ENCODE measurements around the gene CSNK1A1L. TPM values are rescaled to one million over a fixed set of nuclear protein-coding genes. Genes with fewer than 3 reads are reported as not detected.
"Not testable (repeated sequence)": the region's sequence is repeated elsewhere in the genome, so short reads cannot be mapped to it uniquely, and the experiment has no call there.

The CSNK1A1L gene
- total RNA-seq, 1 experiment from 2014 or later, result not detected

DNA sequence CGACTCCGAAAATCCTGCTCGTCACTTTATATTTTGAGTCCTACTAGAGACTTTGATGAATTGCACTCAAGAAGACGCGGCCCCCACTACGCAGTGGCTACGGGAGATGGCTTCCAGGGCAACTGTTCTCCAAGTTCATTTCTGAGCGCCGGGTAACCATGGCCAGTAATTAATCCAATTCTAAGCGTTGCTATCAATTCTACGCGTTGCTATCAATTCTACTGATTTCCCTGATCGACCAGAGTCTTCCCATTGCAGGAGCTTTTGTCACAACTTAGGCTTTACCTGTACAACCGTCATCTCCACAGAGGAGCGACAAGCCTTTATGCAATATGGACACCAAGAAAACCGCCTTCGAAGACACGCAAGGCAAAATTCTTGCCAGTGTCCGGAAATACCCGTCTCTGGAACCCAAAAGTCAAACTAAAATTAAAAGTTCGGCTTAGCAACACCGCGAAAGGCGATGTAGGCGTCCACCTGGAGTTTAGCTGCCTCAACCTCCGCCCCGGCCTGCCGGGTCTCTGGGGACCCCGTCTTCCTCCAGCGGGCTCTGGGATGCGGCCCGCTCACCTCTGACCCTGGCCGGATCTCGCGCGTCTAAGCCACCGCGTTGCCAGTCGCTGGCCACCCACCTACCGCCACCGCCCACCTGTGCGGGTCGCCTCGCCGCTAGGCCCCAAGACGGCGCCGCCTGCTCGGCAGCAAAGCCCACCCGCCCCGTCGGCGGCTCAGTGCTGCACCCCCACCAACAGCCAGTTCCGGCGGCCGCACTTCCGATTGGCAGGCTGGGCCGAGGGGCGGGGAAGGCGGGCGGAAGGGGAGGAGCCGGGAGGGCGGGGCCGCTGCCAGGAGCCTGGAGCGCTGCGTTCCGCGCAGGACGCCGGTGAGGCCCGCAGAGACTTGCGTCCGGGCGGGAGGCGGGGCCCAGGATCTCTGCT lies 46.3 kb downstream of the CSNK1A1L start, which contains the start of gene SUPT20H:
TSS of gene SUPT20H (minus strand) at position 779 of the 938 bp plus-strand sequence. CDS start 8,198 bp downstream, outside the sequence.
- peak; percentile 85 for DNase-seq (ENCODE audit: low read depth)

GRCh38 chr13:37056228-37056627 lies 49.2 kb downstream of the CSNK1A1L start:
- not testable (repeated sequence) for DNase-seq (ENCODE audit: low read depth)

Other genes starting within 250 kb of the CSNK1A1L start
- gene SMAD9, start 185.4 kb downstream of the CSNK1A1L start, total RNA-seq (2014; rRNA removed; shearing (Covaris generic)), result 0.12 TPM in 1 of 2 replicates, not detected in the other
- 33.8 and 34.0 TPM in 2 replicates for gene ALG5, start 106.3 kb downstream of the CSNK1A1L start, total RNA-seq (2014; rRNA removed; shearing (Covaris generic))
- gene EXOSC8, start 104.9 kb downstream of the CSNK1A1L start, total RNA-seq (2014; rRNA removed; shearing (Covaris generic)), result 83.1 and 89.0 TPM in 2 replicates
- gene SUPT20H, start 46.0 kb downstream of the CSNK1A1L start, total RNA-seq (2014; rRNA removed; shearing (Covaris generic)), result 36.6 and 60.3 TPM in 2 replicates

Data from RPMI7951 (cell line).